Gastrocnemius medialis (tissue), 4 donors: ENCODE data around the gene ARL2BP. TPM values are rescaled to one million over a fixed set of nuclear protein-coding genes. Genes with fewer than 3 reads are reported as not detected.
A peak's percentile ranks its signal among the peaks of the same experiment; 100 is the strongest.
"Not testable (repeated sequence)": the region's sequence is repeated elsewhere in the genome, so short reads cannot be mapped to it uniquely, and the experiment has no call there.

Experiments used
- ATAC-seq, 2 donors: fragments of 150-250 bp; one replicate each; pipeline ENCODE4 v1.9.1; 2016
- DNase-seq, 2 donors: peaks; one replicate each; pipeline ENCODE4 v3.0.0-alpha.2; 2019
- H3K27ac ChIP-seq, 4 donors: fragments of 200-600 bp; sonication (generic); 1 replicate in 1 of 4; 2 replicates in 3 of 4; pipeline ENCODE4 v1.5.1; 2016 to 2018; ENCODE audit warnings: mild to moderate bottlenecking in 2 of 4, moderate library complexity in 1 of 4
- H3K27me3 ChIP-seq, 3 donors: fragments of 200-600 bp; sonication (generic) in 2 of 3; 1 replicate in 1 of 3; 2 replicates in 2 of 3; pipeline versions ENCODE4 v1.5.1 to v1.6.0; 2016 to 2019; ENCODE audit warnings: mild to moderate bottlenecking in 1 of 3, moderate library complexity in 1 of 3
- H3K36me3 ChIP-seq, 2 donors: fragments of 200-600 bp; sonication (generic) in 1 of 2; one replicate each; pipeline ENCODE4 v1.5.1; 2017 to 2018
- H3K4me1 ChIP-seq, 2 donors: fragments of 200-600 bp; sonication (generic) in 1 of 2; one replicate each; pipeline ENCODE4 v1.5.1; 2016 to 2017; ENCODE audit warnings: mild to moderate bottlenecking in 2 of 2
- H3K4me3 ChIP-seq, 4 donors: fragments of 200-600 bp; sonication (generic) in 3 of 4; 1 replicate in 1 of 4; 2 replicates in 3 of 4; pipeline ENCODE4 v1.5.1; 2016 to 2019; ENCODE audit warnings: mild to moderate bottlenecking in 2 of 4
- H3K9me3 ChIP-seq, 3 donors: fragments of 200-600 bp; sonication (generic) in 2 of 3; 1 replicate in 1 of 3; 2 replicates in 2 of 3; pipeline ENCODE4 v1.5.1; 2016 to 2019
- CTCF ChIP-seq, 5 experiments: fragments of 450-650 bp in 3 of 5; fragments of 200-600 bp in 2 of 5; sonication (generic) in 2 of 5; IDR thresholded peaks in 4 of 5; conservative IDR thresholded peaks in 1 of 5; 1 replicate in 4 of 5; 2 replicates in 1 of 5; pipeline ENCODE4 v1.5.1; 2016 to 2019; ENCODE audit warnings: antibody characterized with exemption in 5 of 5, mild to moderate bottlenecking in 3 of 5, moderate library complexity in 3 of 5
- POLR2A ChIP-seq, 2 donors: fragments of 450-650 bp; IDR thresholded peaks; one replicate each; pipeline ENCODE4 v1.6.1; 2017; ENCODE audit warnings: antibody characterized with exemption in 2 of 2, mild to moderate bottlenecking in 2 of 2, moderate library complexity in 2 of 2
- in situ Hi-C, 4 donors: fragments of 200-750 bp; cut with MboI; loops; one replicate each; pipeline versions ENCODE4 v1.15.0 to v1.8.0; 2017; ENCODE audit warnings: low sequenced_read_pairs in 4 of 4
- intact Hi-C: fragments of 100-400 bp; cut with DNase I; formaldehyde crosslinking; loops from one replicate; pipeline ENCODE4 v1.15.1; 2023; ENCODE audit warnings: low total_unique reads
- total RNA-seq, 4 donors: library from RNA; depleted of rRNA; stranded (reverse); fragments of >200 nt; gene quantifications; one replicate each; pipeline versions ENCODE4 v1.1.0 to v1.2.3, GENCODE V29; 2016

Gene ARL2BP
- total RNA-seq, 4 donors from 2014 or later = 25.5 to 52.6 (median 44.5) TPM

- no peaks in the 10 kb centered on the region for H3K27me3 ChIP-seq
- H3K9me3 ChIP-seq = no peaks in the 10 kb centered on the region
- in situ Hi-C loops (no loop called here), intact Hi-C loops (no loop called here)
- H3K4me1 ChIP-seq = no peaks in the 10 kb centered on the region
- ATAC-seq (no peak), DNase-seq (no peak)
- no peak overlapping the region for H3K4me3 ChIP-seq
- no peaks in the 10 kb centered on the region for H3K36me3 ChIP-seq
- TF ChIP-seq POLR2A (IDR thresholded peaks at IDR 0.05) = no peak
- H3K27ac ChIP-seq = no peak overlapping the region
Measured at GRCh38 chr16:57271063-57271345, 25.9 kb downstream of the ARL2BP start.

- TF ChIP-seq POLR2A (IDR thresholded peaks at IDR 0.05) = no peak
- no peak for TF ChIP-seq CTCF (IDR thresholded peaks at IDR 0.05 in 4 of 5, conservative IDR thresholded peaks at IDR 0.05 in 1 of 5)
- H3K4me3 ChIP-seq = no peak overlapping the region
- ATAC-seq = no peak
- DNase-seq = no peak
- no peaks in the 10 kb centered on the region for H3K36me3 ChIP-seq
- in situ Hi-C loops = no loop called here
- H3K9me3 ChIP-seq = no peaks in the 10 kb centered on the region
- H3K27ac ChIP-seq = no peak overlapping the region
- intact Hi-C loops = no loop called here
- no peaks in the 10 kb centered on the region for H3K27me3 ChIP-seq
- H3K4me1 ChIP-seq = no peaks in the 10 kb centered on the region
Measured at GRCh38 chr16:57271867-57272495, 26.9 kb downstream of the ARL2BP start.

- no peak overlapping the region for H3K27ac ChIP-seq
- ATAC-seq = no peak
- in situ Hi-C loops = no loop called here
- no peaks in the 10 kb centered on the region for H3K36me3 ChIP-seq
- no peaks in the 10 kb centered on the region for H3K9me3 ChIP-seq
- TF ChIP-seq CTCF (IDR thresholded peaks at IDR 0.05 in 4 of 5, conservative IDR thresholded peaks at IDR 0.05 in 1 of 5) (no peak), POLR2A (IDR thresholded peaks at IDR 0.05) (no peak)
- H3K4me1 ChIP-seq = no peaks in the 10 kb centered on the region
- DNase-seq = no peak
- intact Hi-C loops = no loop called here
- no peaks in the 10 kb centered on the region for H3K27me3 ChIP-seq
- H3K4me3 ChIP-seq = no peak overlapping the region
Measured at GRCh38 chr16:57273359-57273758, 28.3 kb downstream of the ARL2BP start.

- Histone ChIP-seq H3K4me1 (no peaks in the 10 kb centered on the region), H3K4me3 (no peak overlapping the region), H3K9me3 (no peaks in the 10 kb centered on the region), H3K36me3 (no peaks in the 10 kb centered on the region), H3K27ac (no peak overlapping the region), H3K27me3 (no peaks in the 10 kb centered on the region)
- intact Hi-C loops = no loop called here
- TF ChIP-seq CTCF (IDR thresholded peaks at IDR 0.05 in 4 of 5, conservative IDR thresholded peaks at IDR 0.05 in 1 of 5) (no peak), POLR2A (IDR thresholded peaks at IDR 0.05) (no peak)
- in situ Hi-C loops = no loop called here
- ATAC-seq = no peak
- DNase-seq = no peak
Measured at GRCh38 chr16:57273826-57274225, 28.8 kb downstream of the ARL2BP start.

GRCh38 chr16:57275946-57276345, 30.9 kb downstream of the ARL2BP start:
- H3K4me1 ChIP-seq, H3K4me3 ChIP-seq, intact Hi-C loops, H3K27me3 ChIP-seq, DNase-seq, ATAC-seq, H3K9me3 ChIP-seq, H3K36me3 ChIP-seq, in situ Hi-C loops: not testable (repeated sequence)
- peak overlapping the region in 3 of 4 donors; percentile 19 to 41 (median 20) for H3K27ac ChIP-seq

- intact Hi-C loops = no loop called here
- Histone ChIP-seq H3K4me1 (no peaks in the 10 kb centered on the region), H3K9me3 (no peaks in the 10 kb centered on the region), H3K27ac (peak overlapping the region in 2 of 4 donors; percentile 19 to 41), H3K4me3 (no peak overlapping the region), H3K27me3 (no peaks in the 10 kb centered on the region), H3K36me3 (no peaks in the 10 kb centered on the region)
- peak; percentile 58 to 74 for ATAC-seq
- TF ChIP-seq POLR2A (IDR thresholded peaks at IDR 0.05) (no peak), CTCF (IDR thresholded peaks at IDR 0.05 in 4 of 5, conservative IDR thresholded peaks at IDR 0.05 in 1 of 5) (no peak)
- in situ Hi-C loops = no loop called here
- no peak for DNase-seq
Measured at GRCh38 chr16:57276596-57276995, 31.5 kb downstream of the ARL2BP start.
